GM19351 (cell line): ENCODE results near the gene REEP3.
"Not testable (repeated sequence)": the region's sequence is repeated elsewhere in the genome, so short reads cannot be mapped to it uniquely, and the experiment has no call there.

Experiments
- ATAC-seq: cut with Tn5 transposase; IDR thresholded peaks from one replicate; pipeline ENCODE4 v1.9.1; 2021; ENCODE audit warnings: mild to moderate bottlenecking, moderate library complexity; ENCODE audit not compliant: unreplicated experiment

Gene REEP3, protein sequence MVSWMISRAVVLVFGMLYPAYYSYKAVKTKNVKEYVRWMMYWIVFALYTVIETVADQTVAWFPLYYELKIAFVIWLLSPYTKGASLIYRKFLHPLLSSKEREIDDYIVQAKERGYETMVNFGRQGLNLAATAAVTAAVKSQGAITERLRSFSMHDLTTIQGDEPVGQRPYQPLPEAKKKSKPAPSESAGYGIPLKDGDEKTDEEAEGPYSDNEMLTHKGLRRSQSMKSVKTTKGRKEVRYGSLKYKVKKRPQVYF

GRCh38 chr10:63520500-63521415 lies at the start of gene REEP3:
Gene REEP3 (plus strand): TSS chr10:63521401. CDS start chr10:63521546, 145 bp downstream.
- peak; percentile 70 for ATAC-seq

DNA sequence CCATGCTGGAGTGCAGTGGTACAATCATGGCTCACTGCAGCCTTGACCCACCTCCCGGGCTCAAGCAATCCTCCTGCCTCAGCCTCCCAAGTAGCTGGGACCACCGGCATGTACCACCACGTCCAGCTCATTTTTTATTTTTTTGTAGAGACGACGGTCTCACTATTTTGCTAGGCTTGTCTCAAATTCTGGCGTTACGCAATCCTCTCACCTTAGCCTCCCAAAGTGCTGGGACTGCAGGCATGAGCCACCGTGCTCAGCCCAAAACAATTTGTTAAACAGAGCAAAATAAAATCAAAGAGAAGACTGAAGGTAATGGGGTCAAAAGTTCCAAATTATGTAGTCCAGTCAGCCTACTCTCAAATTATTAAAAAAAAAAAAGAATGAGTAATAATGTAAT lies 46.7 kb upstream of the REEP3 start:
- no peak for ATAC-seq

DNA sequence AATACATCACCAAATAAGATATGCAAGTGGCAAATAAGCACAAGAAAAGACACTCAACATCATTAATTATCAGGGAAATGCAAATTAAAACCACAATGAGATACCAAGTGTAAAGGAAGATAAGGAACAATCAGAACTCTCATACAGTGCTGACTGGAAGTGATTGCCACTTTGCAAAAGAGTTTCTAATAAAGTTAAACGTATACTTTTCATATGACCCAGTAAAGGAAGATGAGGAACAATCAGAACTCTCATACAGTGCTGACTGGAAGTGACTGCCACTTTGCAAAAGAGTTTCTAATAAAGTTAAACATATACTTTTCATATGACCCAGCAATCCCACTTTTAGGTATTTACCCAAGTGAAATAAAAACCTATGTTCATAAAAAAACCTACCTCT lies 43.3 kb upstream of the REEP3 start:
- ATAC-seq = no peak

DNA sequence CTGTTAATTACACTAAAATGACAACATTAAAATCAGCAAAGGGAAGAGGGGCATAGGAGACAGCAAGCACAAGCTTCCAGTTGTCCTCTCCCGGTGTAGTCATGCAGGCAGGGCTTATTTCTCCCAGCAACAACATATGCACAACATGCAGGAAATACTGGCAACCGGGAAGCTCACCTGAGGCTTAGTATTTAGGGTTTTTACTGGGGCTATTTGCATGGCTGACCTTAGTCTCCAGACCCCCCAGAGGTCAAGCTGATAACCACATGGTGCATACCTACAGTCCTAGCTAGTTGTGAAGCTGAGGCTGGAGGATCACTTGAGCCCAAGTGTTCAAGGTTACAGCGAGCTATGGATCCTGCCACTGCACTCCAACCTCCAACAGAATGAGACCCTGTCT lies 42.6 kb upstream of the REEP3 start:
- no peak for ATAC-seq

DNA sequence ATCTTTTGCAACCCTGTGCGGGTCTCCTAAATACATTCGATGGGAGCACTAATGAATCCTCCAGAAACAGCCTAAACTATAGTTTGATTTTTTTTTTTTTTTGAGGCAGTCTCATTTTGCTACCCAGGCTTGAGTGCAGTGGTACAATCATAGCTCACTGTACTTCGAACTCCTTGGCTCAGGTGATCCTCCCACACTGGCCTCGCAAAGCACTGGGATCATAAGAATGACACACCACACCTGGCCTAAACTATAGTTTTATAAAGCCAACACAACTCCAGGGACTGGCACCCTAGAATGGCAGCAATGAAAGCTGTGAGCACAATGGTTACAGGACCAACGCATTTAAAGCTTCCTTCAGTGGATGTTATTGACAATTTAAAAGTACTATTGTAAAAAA lies 41.0 kb upstream of the REEP3 start:
- no peak for ATAC-seq

DNA sequence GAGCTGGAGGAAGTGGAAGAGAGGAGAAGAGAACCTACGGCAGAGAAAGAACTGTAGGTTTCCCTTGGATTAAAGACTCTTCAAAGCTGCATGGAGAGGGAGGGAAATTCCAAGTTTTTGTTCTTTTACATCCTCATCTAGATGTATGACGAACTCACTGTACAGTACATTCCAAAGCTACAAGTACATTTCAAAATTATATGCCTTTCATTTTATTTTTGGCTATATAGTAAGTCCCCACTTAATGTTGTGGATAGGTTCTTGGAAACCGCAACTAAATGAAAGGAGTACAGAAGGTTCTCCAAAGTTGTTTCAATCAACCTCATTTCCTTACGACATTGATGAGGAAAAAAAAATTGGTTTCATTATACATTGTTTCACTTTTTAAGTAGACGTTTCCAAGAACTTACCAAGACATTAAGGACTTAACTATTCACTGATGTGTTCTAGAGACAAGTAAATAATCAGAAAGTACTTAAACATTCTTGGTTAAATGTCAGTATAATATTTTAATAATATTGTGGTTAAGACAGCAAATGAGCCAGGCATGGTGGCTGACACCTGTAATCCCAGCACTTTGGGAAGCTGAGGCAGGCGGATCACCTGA lies 39.3 kb upstream of the REEP3 start:
- no peak for ATAC-seq

DNA sequence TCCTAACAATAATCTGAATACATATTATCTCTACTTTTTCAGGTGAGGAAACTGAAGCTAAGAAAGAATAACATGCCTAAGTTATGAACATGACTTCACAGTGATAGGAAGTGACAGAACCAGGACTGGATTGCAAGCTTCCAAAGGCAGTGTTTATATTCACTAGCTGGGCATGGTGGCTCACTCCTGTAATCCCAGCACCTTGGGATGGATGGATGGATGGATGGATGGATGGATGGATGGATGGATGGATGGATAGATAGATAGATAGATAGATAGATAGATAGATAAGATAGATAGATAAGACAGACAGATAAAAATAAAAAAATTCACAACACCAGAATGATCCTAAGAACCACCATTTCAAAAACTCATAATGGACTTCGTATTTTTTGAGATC lies 37.2 kb upstream of the REEP3 start:
- ATAC-seq = no peak

GRCh38 chr10:63487990-63488389 lies 33.2 kb upstream of the REEP3 start:
- no peak for ATAC-seq

- no peak for ATAC-seq
Observed at GRCh38 chr10:63489838-63490237, 31.4 kb upstream of the REEP3 start.

GRCh38 chr10:63491588-63492316 lies 29.4 kb upstream of the REEP3 start:
- ATAC-seq = no peak

DNA sequence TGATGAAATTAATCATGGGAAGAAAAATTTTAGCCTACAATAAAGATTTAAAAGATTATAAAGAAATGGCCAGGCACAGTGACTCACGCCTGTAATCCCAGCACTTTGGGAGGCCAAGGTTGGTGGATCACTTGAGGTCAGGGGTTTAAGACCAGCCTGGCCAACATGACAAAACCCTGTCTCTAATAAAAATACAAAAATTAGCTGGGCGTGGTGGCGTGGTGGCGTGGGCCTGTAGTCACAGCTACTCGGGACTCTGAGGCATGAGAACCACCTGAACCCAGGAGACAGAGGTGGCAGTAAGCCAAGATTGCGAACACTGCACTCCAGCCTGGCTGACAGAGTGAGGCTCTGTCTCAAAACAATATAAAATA lies 28.9 kb upstream of the REEP3 start:
- ATAC-seq = not testable (repeated sequence)

DNA sequence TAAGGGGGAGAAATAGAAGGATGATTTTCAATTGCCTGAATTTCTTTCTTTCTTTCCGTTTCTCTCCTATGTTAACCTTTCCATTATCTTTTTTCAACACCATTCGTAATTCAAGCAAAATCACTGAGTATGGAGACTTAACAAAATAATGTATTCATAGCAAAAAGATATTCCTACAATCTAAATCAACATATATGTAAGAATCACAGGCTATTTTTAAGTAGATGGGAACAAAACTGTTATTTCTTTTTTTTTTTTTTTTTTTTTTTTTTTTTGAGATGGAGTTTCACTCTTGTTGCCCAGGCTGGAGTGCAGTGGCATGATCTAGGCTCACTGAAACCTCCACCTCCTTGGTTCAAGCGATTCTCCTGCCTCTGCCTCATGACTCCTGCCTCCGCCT lies 28.2 kb upstream of the REEP3 start:
- no peak for ATAC-seq

GRCh38 chr10:63494951-63495350 lies 26.2 kb upstream of the REEP3 start:
- ATAC-seq = no peak

- no peak for ATAC-seq
Observed at GRCh38 chr10:63496561-63496960, 24.6 kb upstream of the REEP3 start.

DNA sequence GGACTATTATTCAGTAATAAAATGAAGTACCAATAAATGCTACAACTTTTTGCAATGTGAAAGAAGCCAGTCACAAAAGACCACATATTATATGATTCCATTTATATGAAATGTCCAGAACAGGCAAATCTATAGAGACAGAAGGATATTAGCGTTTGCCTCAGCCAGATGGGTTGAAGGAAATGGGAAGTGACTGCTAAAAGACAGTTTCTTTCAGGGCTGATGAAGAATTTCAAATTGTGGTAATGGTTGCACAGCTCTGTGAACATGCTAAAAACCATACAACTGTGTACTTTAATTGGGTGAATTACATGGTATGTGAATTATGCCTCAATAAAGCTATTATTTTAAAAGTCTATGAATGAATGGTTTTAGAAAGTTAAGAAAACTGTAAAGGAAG lies 23.9 kb upstream of the REEP3 start:
- no peak for ATAC-seq

- no peak for ATAC-seq
Observed at GRCh38 chr10:63498665-63499064, 22.5 kb upstream of the REEP3 start.

DNA sequence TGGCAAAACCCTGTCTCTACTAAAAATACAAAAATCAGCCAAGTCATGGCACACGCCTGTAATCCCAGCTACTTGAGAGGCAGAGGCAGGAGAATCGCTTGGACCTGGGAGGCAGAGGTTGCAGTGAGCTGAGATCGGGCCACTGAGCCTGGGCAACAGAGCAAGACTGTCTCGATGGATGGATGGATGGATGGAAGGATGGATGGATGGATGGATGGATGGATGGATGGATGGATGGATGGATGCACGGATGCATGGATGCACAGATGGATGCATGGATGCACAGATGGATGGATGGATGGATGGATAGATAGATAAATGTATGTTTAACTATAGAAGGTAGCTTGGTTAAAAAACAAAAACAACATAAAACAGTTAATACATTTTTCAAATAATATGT lies 20.6 kb upstream of the REEP3 start:
- ATAC-seq = not testable (repeated sequence)

GRCh38 chr10:63501954-63502353 lies 19.2 kb upstream of the REEP3 start:
- no peak for ATAC-seq

DNA sequence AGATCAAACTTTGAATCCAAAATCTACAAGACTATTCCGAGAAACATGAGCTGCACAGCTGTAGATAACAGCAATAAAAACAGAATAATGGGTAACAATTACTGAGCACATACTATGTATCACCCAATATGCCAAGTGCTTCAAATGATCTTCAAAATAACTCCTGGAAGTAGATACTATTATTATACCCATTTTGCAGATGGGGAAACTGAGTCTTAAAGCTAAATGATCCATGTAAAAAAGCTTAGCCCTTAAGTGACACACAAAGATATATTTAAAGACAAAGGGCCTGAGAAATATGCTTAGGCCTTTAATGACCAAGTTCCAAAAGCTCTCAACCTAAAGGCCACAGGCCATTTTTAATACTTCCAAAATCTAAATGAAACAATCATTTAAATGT lies 18.4 kb upstream of the REEP3 start:
- ATAC-seq = no peak

DNA sequence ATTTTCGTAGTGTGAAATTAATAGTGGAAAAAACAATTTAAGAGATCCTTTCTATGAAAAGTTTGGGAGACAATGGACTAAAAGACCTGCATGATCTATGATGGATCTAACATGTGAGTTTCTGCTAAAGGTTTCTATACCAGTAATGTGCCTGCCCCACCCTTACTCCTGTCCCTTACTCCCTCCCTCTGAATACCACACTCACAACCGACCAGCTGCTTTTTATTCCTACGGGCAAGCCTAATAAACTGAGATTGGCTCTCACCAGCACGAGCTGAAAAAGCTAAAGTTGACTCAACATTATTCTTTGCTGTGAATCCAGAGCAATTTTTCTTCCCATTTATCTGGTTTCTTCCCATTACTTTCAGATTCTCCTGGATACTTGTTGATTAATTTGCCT lies 17.8 kb upstream of the REEP3 start:
- ATAC-seq = no peak

- no peak for ATAC-seq
Observed at GRCh38 chr10:63504145-63504881, 16.9 kb upstream of the REEP3 start.
